HepG2 (cell line): ENCODE results near the gene FAM3B. TPM values are rescaled to one million over a fixed set of nuclear protein-coding genes. Genes with fewer than 3 reads are reported as not detected.

Source experiments
- ATAC-seq: fragments of 200-7000 bp; cut with Tn5 transposase; 3 replicates; pipeline ENCODE4 v1.9.1; 2020; ENCODE audit warnings: mild to moderate bottlenecking, moderate library complexity
- BruUV-seq: library from RNA; stranded (reverse); fragments of 400-500 nt; replicated peaks from 2 replicates; lab custom pipeline; 2021; lab: Mats Ljungman, UMichigan
- CTCF ChIA-PET: fragments of 300-600 bp; formaldehyde crosslinking; extraction: SDS; loops from one replicate; lab custom pipeline; 2021; ENCODE audit warnings: low total read pairs, inconsistent platforms, low intra/inter-chr PET ratio; lab: Yijun Ruan, JAX
- POLR2A ChIA-PET: fragments of 350-600 bp; sonication (Branson Sonifier 250); formaldehyde crosslinking; loops from one replicate; lab custom pipeline; 2020; ENCODE audit warnings: antibody characterized with exemption, inconsistent platforms; lab: Yijun Ruan, JAX
- DNase-seq: peaks from one replicate; pipeline ENCODE4 v3.0.0-alpha.2; 2015; ENCODE audit warnings: low spot score
- FAIRE-seq: peaks from 3 replicates; lab custom pipeline; 2011; peaks lifted over from hg19 to GRCh38; lab: Jason Lieb, UNC
- H2AFZ ChIP-seq: one replicate; pipeline ENCODE4 v1.6.1; 2011; ENCODE audit warnings: low read length, inconsistent platforms
- H3K27ac ChIP-seq: fragments of 300-600 bp; 3 replicates; pipeline ENCODE4 v1.8.0; 2011; ENCODE audit warnings: mixed run types, mild to moderate bottlenecking, mixed read lengths, low read length, inconsistent platforms; ENCODE audit not compliant: insufficient read depth; ENCODE audit errors: extremely low read length
- H3K27me3 ChIP-seq, 2 experiments: fragments of 200-600 bp in 1 of 2; 2 replicates in 1 of 2; 3 replicates in 1 of 2; pipeline versions ENCODE4 v1.6.0 to v1.8.0; 2011; ENCODE audit warnings: low read length in 2 of 2, mild to moderate bottlenecking in 2 of 2, moderate library complexity in 2 of 2, inconsistent platforms in 1 of 2; ENCODE audit not compliant: insufficient read depth in 2 of 2, control insufficient read depth in 1 of 2
- H3K36me3 ChIP-seq, 2 experiments: fragments of 200-600 bp in 1 of 2; replicated peaks in 1 of 2; 2 replicates in 1 of 2; 3 replicates in 1 of 2; pipeline versions ENCODE4 v1.5.1 to v1.8.0; 2011; ENCODE audit warnings: low read length in 2 of 2, inconsistent platforms in 1 of 2; ENCODE audit not compliant: insufficient read depth in 2 of 2, control insufficient read depth in 1 of 2
- H3K4me1 ChIP-seq: 2 replicates; pipeline ENCODE4 v1.5.1; 2012; ENCODE audit warnings: low read length, inconsistent platforms; ENCODE audit not compliant: insufficient read depth
- H3K4me2 ChIP-seq: 2 replicates; pipeline ENCODE4 v1.6.0; 2011; ENCODE audit warnings: low read depth, low read length, inconsistent platforms
- H3K4me3 ChIP-seq, 3 experiments: fragments of 200-600 bp in 1 of 3; sonication (generic), shearing (Covaris generic) in 1 of 3; replicated peaks in 1 of 3; 2 replicates each; pipeline ENCODE4 v1.5.1; 2011 to 2016; ENCODE audit warnings: low read length in 3 of 3, inconsistent platforms in 2 of 3, low read depth in 2 of 3, mild to moderate bottlenecking in 2 of 3, control low read depth in 1 of 3, mixed read lengths in 1 of 3; ENCODE audit not compliant: insufficient read depth in 1 of 3
- H3K79me2 ChIP-seq: one replicate; pipeline ENCODE4 v1.6.1; 2011; ENCODE audit warnings: low read length, inconsistent platforms; ENCODE audit not compliant: insufficient read depth
- H3K9ac ChIP-seq: 2 replicates; pipeline ENCODE4 v1.6.0; 2011; ENCODE audit warnings: mild to moderate bottlenecking, low read depth, low read length, inconsistent platforms; ENCODE audit not compliant: insufficient read depth
- H3K9me3 ChIP-seq: 2 replicates; pipeline ENCODE4 v1.5.1; 2012; ENCODE audit warnings: mild to moderate bottlenecking, low read length
- H4K20me1 ChIP-seq: 2 replicates; pipeline ENCODE4 v1.6.0; 2011; ENCODE audit warnings: inconsistent platforms, mild to moderate bottlenecking, low read length, moderate library complexity; ENCODE audit not compliant: insufficient read depth
- CREB3 ChIP-seq: sonication (generic); formaldehyde crosslinking; IDR thresholded peaks from 2 replicates; pipeline ENCODE4 v1.5.0; 2020; ENCODE audit warnings: missing genetic modification reagents
- E2F2 ChIP-seq: sonication (generic); formaldehyde crosslinking; IDR thresholded peaks from 2 replicates; pipeline ENCODE4 v1.4.0; 2020; ENCODE audit warnings: missing genetic modification reagents, borderline replicate concordance
- HNF4A ChIP-seq: sonication (generic); formaldehyde crosslinking; IDR thresholded peaks from 2 replicates; pipeline ENCODE4 v1.4.0; 2020; ENCODE audit warnings: missing genetic modification reagents
- MTF1 ChIP-seq: sonication (generic); formaldehyde crosslinking; IDR thresholded peaks from 2 replicates; pipeline ENCODE4 v1.5.0; 2020; ENCODE audit warnings: missing genetic modification reagents
- PATZ1 ChIP-seq: sonication (generic); formaldehyde crosslinking; IDR thresholded peaks from 2 replicates; pipeline ENCODE4 v1.4.0; 2020; ENCODE audit warnings: missing genetic modification reagents
- SNAPC5 ChIP-seq: sonication (generic); formaldehyde crosslinking; IDR thresholded peaks from 2 replicates; pipeline ENCODE4 v1.8.1; 2023; ENCODE audit warnings: mild to moderate bottlenecking, missing genetic modification reagents, borderline replicate concordance
- ZBTB20 ChIP-seq: sonication (generic); formaldehyde crosslinking; IDR thresholded peaks from 2 replicates; pipeline ENCODE4 v1.8.1; 2023; ENCODE audit warnings: missing genetic modification reagents, low read depth, mild to moderate bottlenecking, borderline replicate concordance
- ZGPAT ChIP-seq: IDR thresholded peaks from 2 replicates; pipeline ENCODE4 v1.6.1; 2016; ENCODE audit warnings: mild to moderate bottlenecking
- WGBS: methylation state at CpG from one replicate; pipeline ENCODE4 v1.1.6; 2017; ENCODE audit warnings: low lambda C conversion rate; 5-methylcytosine and 5-hydroxymethylcytosine counted together
- in situ Hi-C: cut with HindIII; loops from 2 replicates; pipeline ENCODE4 v1.10.0; 2017; ENCODE audit warnings: low pct_unique_long_range_greater_than_20kb; ENCODE audit not compliant: extremely low pct_ligation_motif_present
- intact Hi-C: fragments of 100-400 bp; cut with micrococcal nuclease; formaldehyde crosslinking; loops from one replicate; pipeline ENCODE4 v1.10.0; 2022; ENCODE audit not compliant: unreplicated experiment
- polyA plus RNA-seq, 8 experiments: library from polyadenylated mRNA; depleted of rRNA in 3 of 8; stranded (reverse) in 7 of 8; unstranded in 1 of 8; fragments of >200 nt; fragmentation: Illumina TruSeq in 4 of 8; extraction: Trizol in 4 of 8; gene quantifications; 2 replicates each; pipeline versions ENCODE4 v1.2.1 to v1.2.3, GENCODE V29; 2011 to 2016; ENCODE audit warnings: low read depth in 4 of 8, missing spikeins in 1 of 8, mixed read lengths in 1 of 8; ENCODE audit not compliant: insufficient read depth in 1 of 8
- total RNA-seq, 5 experiments: library from RNA; depleted of rRNA; stranded (reverse); fragments of >200 nt; fragmentation: Illumina TruSeq; extraction: Trizol; gene quantifications; 2 replicates each; pipeline ENCODE4 v1.2.3, GENCODE V29; 2016; ENCODE audit warnings: low read depth in 1 of 5

FAM3B gene
- total and polyA plus RNA-seq, 2 of the 13 experiments (the other 11 are each of a cell fraction or from before 2014, with no cell fraction given) = 46.5 to 62.0 TPM

GRCh38 chr21:41328660-41329607 is 12.3 kb downstream of the FAM3B start (continued):
- TF ChIP-seq PATZ1 (CRISPR knock-in tag) = no peak
- no peak for TF ChIP-seq ZGPAT
- no peak for TF ChIP-seq SNAPC5
- no peak for TF ChIP-seq E2F2 (CRISPR knock-in tag)
- TF ChIP-seq, all 625 proteins: peak for 0

GRCh38 chr21:41333752-41334151 is 17.2 kb downstream of the FAM3B start:
- ATAC-seq (no peak), FAIRE-seq (no peak), DNase-seq (no peak)
- Histone ChIP-seq H4K20me1 (no peaks in the 10 kb centered on the region), H3K27me3 (no peaks in the 10 kb centered on the region), H3K79me2 (peaks cover 45% of the 10 kb centered on the region), H3K27ac (no peak overlapping the region), H3K4me1 (peaks cover 21% of the 10 kb centered on the region), H3K36me3 (peaks cover 9 to 41% of the 10 kb centered on the region in 2 experiments), H3K9me3 (peaks cover 5% of the 10 kb centered on the region; the same call in 1 of the 2 replicates), H2AFZ (no peak overlapping the region), H3K9ac (no peak overlapping the region), H3K4me2 (no peak overlapping the region), H3K4me3 (no peak overlapping the region)
- CTCF ChIA-PET = no interaction called here
- 94% methylated on average over 1 of the region's 1 CpG for WGBS
- BruUV-seq = no TSS peak
- POLR2A ChIA-PET = interaction anchor here (1.3 to 3.9 kb wide), 3 partner anchors 8 to 12 kb away, joined by 5 to 15 read pairs (median 5); no protein-coding TSS in a partner anchor
- in situ Hi-C loops (no loop called here), intact Hi-C loops (no loop called here)
- TF ChIP-seq HNF4A (peak; percentile 62), CREB3 (CRISPR knock-in tag) (no peak), ZBTB20 (no peak), MTF1 (CRISPR knock-in tag) (no peak)
